ENCODE results near the gene KLRC3.

Gene KLRC3

DNA sequence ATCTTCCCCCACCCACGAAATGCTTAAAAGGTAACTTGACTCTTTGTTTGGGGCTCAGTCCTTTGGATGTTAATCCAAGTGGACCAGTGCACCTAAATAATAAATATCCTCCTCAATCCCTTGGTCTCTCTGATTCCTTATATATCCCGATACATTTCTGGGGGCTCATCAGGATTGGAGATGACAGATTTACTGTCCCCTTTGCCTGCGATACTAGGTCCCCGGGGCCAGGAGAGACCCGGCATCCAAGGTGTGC, 56.8 kb downstream of the KLRC3 start:
- peak overlapping the region in 8 of 10 experiments; percentile 62 to 82 (median 68); a peak in 10 of 20 replicates for H3K4me3 ChIP-seq
- H4K20me1 ChIP-seq: no peaks in the 10 kb centered on the region
- 0 out of 22 replicates have a peak, but pooled peaks cover 0 to 3% (median 0%) of the 10 kb centered on the region in 11 experiments for H3K36me3 ChIP-seq
- peak overlapping the region in 9 of 11 experiments; percentile 73 to 90 (median 85); a peak in 18 of 22 replicates for H3K27ac ChIP-seq
- peaks cover 39 to 52% (median 46%) of the 10 kb centered on the region in 10 experiments for H3K4me1 ChIP-seq
- peak overlapping the region in 9 of 11 experiments; percentile 71 to 86 (median 81); a peak in 16 of 22 replicates for H3K9ac ChIP-seq
- no peaks in the 10 kb centered on the region for H3K27me3 ChIP-seq
- peaks cover 12 to 26% (median 21%) of the 10 kb centered on the region in 11 experiments for H3K9me3 ChIP-seq (replicated peaks in 1 of 11)
- H3K4me2 ChIP-seq: peak overlapping the region; percentile 84 to 98 (median 95)
- no peak for TF ChIP-seq Cebpa-rat (IDR thresholded peaks at IDR 0.05)

DNA sequence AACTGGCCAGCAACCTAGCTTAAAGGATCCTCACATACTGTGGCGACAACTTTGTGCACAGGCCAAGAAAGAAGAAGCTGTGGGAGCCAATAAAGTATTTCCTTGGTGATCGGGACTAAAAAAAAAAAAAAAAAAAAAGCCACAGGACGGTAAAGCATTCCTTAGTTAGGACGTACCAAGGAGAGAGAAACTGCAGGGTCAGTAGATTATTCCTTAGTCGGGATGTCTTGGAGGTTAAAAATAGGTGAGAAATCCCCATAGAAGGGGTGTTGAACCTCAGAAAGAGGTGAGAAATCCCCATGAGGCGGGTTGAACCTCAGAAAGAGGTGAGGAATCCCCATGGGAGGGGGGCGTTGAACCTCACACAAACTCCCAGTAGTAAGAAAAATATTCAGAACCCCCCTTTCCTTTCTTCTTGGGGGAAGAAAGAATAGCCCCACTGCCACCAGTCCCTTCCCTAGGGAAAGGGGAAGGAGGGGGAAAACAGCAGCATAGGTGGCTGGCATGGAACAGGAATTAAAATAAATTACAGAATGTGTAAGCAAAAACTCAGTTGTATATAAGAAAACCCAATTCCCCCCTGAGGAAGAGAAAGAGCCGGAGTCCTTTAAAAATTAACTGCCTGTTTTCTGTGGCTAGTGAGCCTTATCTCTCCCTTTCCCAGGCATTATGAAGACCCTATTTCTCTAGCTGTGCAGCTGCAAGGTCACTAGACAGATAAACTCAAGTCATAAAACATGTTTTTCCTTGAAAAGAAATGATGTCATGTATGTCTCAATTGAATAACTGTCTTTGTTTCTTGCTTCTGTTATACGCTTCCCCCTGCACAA, 57.4 kb downstream of the KLRC3 start:
- Histone ChIP-seq H3K4me2 (peak overlapping the region in 10 of 11 experiments; percentile 84 to 98 (median 94); a peak in 20 of 22 replicates), H3K9ac (peak overlapping the region in 5 of 11 experiments; percentile 51 to 86 (median 82); a peak in 8 of 22 replicates), H3K4me3 (no peak overlapping the region; a peak in 2 of 20 replicates), H3K36me3 (no peaks in the 10 kb centered on the region), H3K27me3 (no peaks in the 10 kb centered on the region), H3K9me3 (replicated peaks in 1 of 11) (peaks cover 7 to 21% (median 15%) of the 10 kb centered on the region in 11 experiments), H4K20me1 (no peaks in the 10 kb centered on the region), H3K27ac (peak overlapping the region in 6 of 11 experiments; percentile 80 to 90 (median 85); a peak in 12 of 22 replicates), H3K4me1 (peaks cover 39 to 52% (median 46%) of the 10 kb centered on the region in 10 experiments)
- TF ChIP-seq Cebpa-rat (IDR thresholded peaks at IDR 0.05): no peak

DNA sequence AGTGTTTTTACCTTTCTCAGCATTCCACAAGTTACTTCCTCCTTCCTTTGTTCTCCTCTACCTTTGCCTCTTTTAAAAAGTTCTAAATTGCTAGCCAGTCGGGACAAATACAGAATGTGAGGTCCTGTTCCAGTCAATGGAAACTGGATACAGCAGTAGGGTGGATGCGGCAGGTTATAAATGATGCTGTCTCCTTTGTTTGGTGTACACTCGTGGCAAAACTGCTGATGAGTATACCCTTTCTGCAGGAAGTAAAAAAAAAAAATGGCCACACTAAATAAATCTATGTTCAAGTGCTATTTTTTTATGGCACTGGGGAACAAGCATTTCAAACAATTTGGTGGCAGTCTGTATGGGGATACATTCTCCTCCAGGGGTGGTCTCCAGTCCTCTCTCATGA, 58.1 kb downstream of the KLRC3 start:
- Histone ChIP-seq H3K36me3 (no peaks in the 10 kb centered on the region), H3K27me3 (no peaks in the 10 kb centered on the region), H3K4me1 (peaks cover 39 to 56% (median 48%) of the 10 kb centered on the region in 10 experiments), H4K20me1 (no peaks in the 10 kb centered on the region), H3K9me3 (replicated peaks in 1 of 11) (peaks cover 0 to 13% (median 8%) of the 10 kb centered on the region in 11 experiments; a peak in 20 of 22 replicates), H3K4me3 (no peak overlapping the region), H3K27ac (peak overlapping the region in 4 of 11 experiments; percentile 11 to 90 (median 86); a peak in 3 of 22 replicates), H3K9ac (no peak overlapping the region), H3K4me2 (peak overlapping the region in 10 of 11 experiments; percentile 84 to 98 (median 94); a peak in 18 of 22 replicates)
- TF ChIP-seq Cebpa-rat (IDR thresholded peaks at IDR 0.05): no peak
